Ureter (tissue), 1 donor: ENCODE results near the gene BSX. TPM values are rescaled to one million over a fixed set of nuclear protein-coding genes. Genes with fewer than 3 reads are reported as not detected.

Source experiments
- DNase-seq: peaks from one replicate; pipeline ENCODE4 v3.0.0-alpha.2; 2020; ENCODE audit warnings: low spot score
- total RNA-seq: library from RNA; stranded (reverse); gene quantifications from one replicate; pipeline ENCODE4 v1.2.4, GENCODE V29; 2023
- donor health status: DM: yes; HTN: yes; CAD: no.

Gene BSX
- total RNA-seq = not detected

DNA sequence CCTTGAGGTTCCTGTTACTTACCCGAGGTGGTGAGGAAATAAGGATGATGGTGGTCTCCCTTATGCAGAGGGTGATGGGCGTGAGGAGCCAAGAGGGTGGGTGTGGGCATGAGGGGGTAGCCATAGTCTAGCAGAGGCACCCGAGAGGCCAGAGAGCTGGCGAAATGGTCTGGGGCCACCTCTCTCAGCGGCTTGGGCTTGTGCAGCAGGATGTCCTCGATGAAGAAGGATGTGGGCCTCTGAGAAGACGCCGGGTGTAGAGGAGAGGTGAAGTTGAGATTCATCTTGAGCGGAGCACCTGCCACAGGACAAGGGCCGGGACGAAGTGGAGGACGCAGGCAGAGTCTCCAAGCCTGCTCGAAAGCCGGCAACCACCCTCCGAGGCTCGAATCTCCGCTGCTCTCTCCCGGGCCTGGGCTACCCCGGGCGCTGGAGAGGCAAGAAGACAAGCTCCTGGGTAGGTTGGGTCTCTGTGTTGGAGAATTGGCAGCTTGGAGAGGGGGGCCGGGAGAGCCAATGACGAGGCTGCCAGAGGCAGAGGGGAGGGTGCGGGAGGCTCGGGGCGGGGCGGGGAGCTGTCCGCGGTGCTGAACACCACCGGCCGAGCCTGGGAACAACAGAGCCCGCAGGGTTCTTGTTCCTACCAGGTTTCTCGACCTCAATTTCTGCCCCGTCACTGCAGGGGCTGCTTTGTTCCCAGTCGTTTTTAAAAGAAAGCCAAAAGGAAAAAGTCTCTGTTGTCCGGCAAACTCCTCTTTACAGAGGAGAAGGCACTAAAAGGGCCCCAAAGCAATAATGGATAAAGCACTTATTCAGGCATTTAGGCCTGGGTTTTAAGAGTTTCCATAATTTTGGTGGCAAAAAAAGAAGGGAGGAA is at the start of gene BSX:
TSS of gene BSX (minus strand) at position 447 of the 877 bp plus-strand sequence. CDS start at position 284, 163 bp downstream.
- peak; percentile 54 for DNase-seq

GRCh38 chr11:123030517-123030916 is 48.9 kb upstream of the BSX start:
- DNase-seq = no peak

DNA sequence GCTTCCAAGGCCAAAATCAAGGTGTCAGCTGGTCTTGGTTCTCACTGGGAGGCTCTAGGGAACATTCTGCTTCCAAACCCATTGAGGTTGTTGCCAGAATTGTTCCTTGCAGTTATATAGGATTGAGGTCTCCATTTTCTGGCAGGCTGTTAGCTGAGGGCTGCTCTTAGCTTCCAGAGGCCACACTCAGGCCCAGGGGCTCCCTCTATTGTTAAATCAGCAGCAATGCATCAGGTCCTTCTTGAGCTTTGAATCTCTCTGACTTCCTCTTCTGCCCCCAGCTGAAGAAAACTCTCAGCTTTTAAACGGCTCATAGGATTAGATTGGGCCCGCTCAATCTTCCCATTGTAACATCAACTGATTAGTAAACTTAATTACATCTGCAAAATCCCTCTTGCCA is 39.3 kb upstream of the BSX start:
- DNase-seq = no peak

GRCh38 chr11:123018702-123019101 is 37.1 kb upstream of the BSX start:
- DNase-seq = no peak

GRCh38 chr11:123011510-123011909 is 29.9 kb upstream of the BSX start:
- DNase-seq = no peak

DNA sequence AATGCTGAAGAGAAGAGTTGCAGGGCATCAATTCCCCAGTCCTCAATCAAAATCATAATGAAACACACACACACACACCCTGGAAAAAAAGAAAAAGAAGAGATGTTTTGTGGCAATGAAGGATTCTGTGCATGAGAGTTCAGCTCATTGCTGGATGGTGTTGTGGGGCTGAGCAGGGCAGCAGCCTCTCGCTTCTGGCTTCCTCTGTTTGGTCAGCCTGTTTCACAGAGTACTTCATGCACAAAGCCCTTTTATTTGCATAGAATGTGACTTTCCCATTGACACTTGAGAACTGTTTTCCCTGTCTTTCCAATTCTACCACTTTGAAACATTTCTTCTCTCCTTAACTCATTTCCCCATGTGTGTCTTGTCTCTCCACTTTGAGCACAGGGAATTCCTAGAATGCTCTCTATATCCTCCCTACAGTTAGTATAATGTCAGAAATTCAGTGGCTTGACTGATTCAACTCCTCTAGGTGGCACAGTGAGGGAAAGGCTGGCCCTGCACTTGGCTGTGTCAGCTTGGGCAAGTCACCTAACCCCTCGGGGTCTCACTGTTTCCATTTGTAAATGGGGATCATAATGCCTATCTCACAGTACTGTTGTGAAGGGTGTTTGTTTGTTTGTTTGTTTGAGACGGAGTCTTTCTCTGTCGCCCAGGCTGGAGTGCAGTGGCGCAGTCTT is 25.4 kb upstream of the BSX start:
- peak; percentile 14 for DNase-seq

DNA sequence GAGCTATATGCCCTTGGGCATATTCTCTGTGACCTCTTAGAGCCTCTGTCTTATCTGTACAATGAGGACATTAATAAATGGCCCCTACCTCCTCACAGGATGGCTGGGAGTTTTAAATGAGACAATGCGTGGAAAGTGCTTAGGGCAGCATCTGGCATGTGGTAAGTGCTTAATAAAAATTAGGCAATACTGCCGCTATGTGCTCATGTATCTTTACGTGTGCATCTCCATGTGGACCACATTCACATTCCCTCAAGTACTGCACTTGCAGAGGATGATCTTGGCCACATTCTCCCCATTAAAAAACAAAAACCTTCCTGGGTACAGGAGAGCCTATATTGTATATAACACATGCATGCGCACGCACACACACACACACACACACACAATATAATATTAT is 19.1 kb upstream of the BSX start:
- DNase-seq = no peak

GRCh38 chr11:122998727-122999366 is 17.2 kb upstream of the BSX start:
- DNase-seq = no peak

DNA sequence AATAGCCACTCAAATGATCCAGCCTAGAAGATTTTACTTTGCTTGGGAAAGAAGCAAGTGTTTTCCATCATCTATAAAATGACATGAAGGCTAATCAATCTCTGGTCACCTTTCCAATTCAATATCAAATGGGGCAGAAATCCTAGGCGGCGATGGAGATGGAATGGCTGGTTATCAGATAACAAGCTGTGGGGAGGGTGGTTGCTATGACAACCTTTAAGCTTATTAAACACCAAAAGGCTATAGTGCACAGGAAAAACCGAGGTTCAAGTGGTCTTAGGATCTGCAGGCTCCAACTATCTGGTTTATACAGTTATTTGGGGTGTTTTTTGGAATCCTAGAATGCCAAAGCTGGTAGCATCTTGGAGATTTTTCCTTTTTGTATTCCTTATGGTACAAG is 13.9 kb upstream of the BSX start:
- DNase-seq = peak; percentile 0

- DNase-seq = no peak
These were observed 2.8 kb upstream of the BSX start for GRCh38 chr11:122984186-122985011.

DNA sequence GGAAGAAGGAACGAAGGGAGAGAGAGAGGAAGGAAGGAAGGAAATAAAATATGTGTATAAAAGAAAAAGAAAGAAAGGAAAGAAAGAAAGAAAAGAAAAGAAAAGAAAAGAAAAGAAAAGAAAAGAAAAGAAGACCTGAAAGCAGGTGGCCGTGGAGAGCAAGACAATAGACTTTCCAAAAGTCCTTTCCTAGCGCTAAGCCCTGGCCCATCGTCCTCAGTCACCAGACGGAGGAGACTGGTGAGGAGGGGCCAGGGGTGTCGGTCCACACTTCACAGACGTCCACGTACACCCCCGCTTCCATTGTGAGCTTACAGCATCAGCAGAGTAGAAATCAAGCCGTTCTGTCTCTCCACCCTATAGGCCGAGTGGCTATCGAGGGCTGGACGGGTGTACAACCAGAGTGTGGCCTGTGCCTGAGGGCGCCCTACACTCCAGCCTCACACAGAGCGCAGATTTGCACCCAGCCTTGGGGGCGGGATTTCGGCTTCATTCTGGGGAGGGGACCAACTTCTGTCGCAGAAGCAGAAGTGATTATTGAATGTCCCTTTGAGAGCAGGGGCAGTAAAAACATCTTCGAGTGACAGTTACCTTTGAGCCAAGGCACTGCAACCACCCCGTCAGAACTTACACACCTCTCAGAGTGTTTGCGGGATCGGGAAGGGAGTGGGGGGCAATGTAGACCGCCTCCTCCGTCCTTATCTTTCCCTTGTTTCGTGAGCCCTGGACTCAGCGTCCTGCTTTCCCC is 2.0 kb upstream of the BSX start:
- DNase-seq = no peak

GRCh38 chr11:122979815-122980595 is 1.6 kb downstream of the BSX start:
- no peak for DNase-seq

GRCh38 chr11:122979103-122979814 is 2.4 kb downstream of the BSX start:
- DNase-seq = no peak

- DNase-seq = no peak
These were observed 3.4 kb downstream of the BSX start for GRCh38 chr11:122978299-122978620.

- no peak for DNase-seq
These were observed 4.0 kb downstream of the BSX start for GRCh38 chr11:122977470-122978298.

GRCh38 chr11:122976734-122977469 is 4.7 kb downstream of the BSX start:
- DNase-seq = no peak

DNA sequence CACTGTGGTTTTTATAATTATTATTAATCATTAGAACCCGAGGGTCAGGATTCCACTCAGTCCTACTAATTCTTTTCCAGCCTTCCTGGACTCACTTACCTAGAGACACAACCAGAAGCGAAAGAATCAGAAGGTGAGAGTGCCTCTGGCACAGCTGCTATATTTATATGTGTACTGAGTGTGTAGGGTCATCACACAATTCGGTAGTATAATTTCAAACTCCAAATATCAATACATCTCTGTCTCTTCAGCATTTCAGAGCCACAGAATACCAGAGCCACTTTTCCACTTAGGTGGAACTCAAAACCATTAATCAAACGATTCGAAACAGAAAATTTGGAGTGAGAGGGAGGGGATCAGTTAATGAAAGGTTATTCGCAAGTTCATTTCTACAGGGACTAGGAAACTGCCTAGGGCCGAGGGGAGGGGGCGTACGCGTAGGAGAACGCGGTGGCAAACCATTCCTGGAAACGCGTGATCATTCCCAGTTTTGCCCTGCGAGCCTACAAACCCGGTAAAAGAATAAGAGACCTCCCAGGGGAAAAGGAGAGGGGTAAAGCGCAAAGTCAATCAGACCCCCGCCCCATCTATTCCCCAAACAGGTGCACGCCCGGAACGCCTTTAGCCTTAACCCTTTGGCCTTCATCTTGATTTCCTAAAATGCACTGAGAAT is 5.4 kb downstream of the BSX start:
- no peak for DNase-seq

DNA sequence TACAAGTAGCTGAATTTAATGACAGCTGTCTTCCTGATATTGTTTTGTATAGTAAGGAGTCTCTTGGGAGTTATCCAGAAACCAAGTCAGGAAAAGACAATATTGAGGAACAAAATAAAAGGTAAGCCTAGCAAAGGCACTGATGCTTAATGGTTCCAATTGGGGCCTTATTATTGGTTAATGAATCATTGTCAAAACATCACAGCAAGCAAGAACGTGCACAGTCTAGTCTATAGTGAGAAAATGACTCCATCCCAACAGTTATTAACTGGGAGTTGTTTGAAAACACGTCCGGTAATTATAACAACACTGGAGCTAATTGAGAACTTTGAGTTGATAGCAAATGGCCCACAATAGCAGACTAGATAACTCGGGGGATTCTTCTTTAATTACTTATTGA is 17.7 kb downstream of the BSX start:
- no peak for DNase-seq
